LHCN-M2 (cell line): ENCODE data around the gene MTF1. TPM values are rescaled to one million over a fixed set of nuclear protein-coding genes. Genes with fewer than 3 reads are reported as not detected.

Experiments
- DNase-seq: peaks from one replicate; pipeline ENCODE4 v3.0.0-alpha.2; 2012; ENCODE audit warnings: low read depth
- total RNA-seq: library from RNA; depleted of rRNA; stranded (reverse); fragments of >200 nt; gene quantifications from 2 replicates; pipeline ENCODE4 v1.2.3, GENCODE V29; 2014

The MTF1 gene
- total RNA-seq, 1 experiment from 2014 or later = 2.1 TPM

GRCh38 chr1:37831809-37832208 is 27.6 kb downstream of the MTF1 start:
- DNase-seq = no peak

- DNase-seq = no peak
Observed at GRCh38 chr1:37831109-37831508, 28.3 kb downstream of the MTF1 start.

- DNase-seq = no peak
Observed at GRCh38 chr1:37828410-37829074, 30.9 kb downstream of the MTF1 start.

- no peak for DNase-seq
Observed at GRCh38 chr1:37825506-37825905, 33.9 kb downstream of the MTF1 start.

GRCh38 chr1:37824001-37824400 is 35.4 kb downstream of the MTF1 start:
- no peak for DNase-seq

- no peak for DNase-seq
Observed at GRCh38 chr1:37822906-37823815, 36.2 kb downstream of the MTF1 start.

GRCh38 chr1:37821481-37821880 is 37.9 kb downstream of the MTF1 start:
- no peak for DNase-seq

- DNase-seq = peak; percentile 11
Observed at GRCh38 chr1:37817481-37817880, 41.9 kb downstream of the MTF1 start.

- DNase-seq = no peak
Observed at GRCh38 chr1:37814252-37814651, 45.1 kb downstream of the MTF1 start.

GRCh38 chr1:37813529-37814145 is 45.8 kb downstream of the MTF1 start:
- DNase-seq = no peak

- DNase-seq = peak; percentile 76
Observed at GRCh38 chr1:37811027-37811655, 48.3 kb downstream of the MTF1 start.

GRCh38 chr1:37809942-37810341 is 49.5 kb downstream of the MTF1 start:
- peak; percentile 13 for DNase-seq

- peak; percentile 81 for DNase-seq
Observed at GRCh38 chr1:37808369-37809319, 50.7 kb downstream of the MTF1 start.

- peak; percentile 91 for DNase-seq
Observed at GRCh38 chr1:37807555-37808368, 51.6 kb downstream of the MTF1 start, which contains the start of the genes C1orf122 and YRDC. C1orf122 (plus strand) TSS chr1:37807790; CDS start chr1:37808405, 615 bp downstream. YRDC (minus strand) TSS chr1:37808208; CDS start chr1:37808180, 28 bp downstream.

GRCh38 chr1:37807220-37807554 is 52.2 kb downstream of the MTF1 start:
- DNase-seq = peak; percentile 45

GRCh38 chr1:37802439-37802838 is 57.0 kb downstream of the MTF1 start:
- no peak for DNase-seq

- DNase-seq = peak; percentile 80
Observed at GRCh38 chr1:37797750-37798345, 61.5 kb downstream of the MTF1 start.

GRCh38 chr1:37795340-37796125 is 63.9 kb downstream of the MTF1 start:
- DNase-seq = peak; percentile 14
